Left colon (tissue), 2 donors: ENCODE results near the gene FMN2. TPM values are rescaled to one million over a fixed set of nuclear protein-coding genes. Genes with fewer than 3 reads are reported as not detected.

Experiments
- ATAC-seq: fragments of 200-7000 bp; cut with Tn5 transposase; one replicate; pipeline ENCODE4 v1.9.1; 2020; ENCODE audit warnings: mild to moderate bottlenecking, moderate library complexity
- DNase-seq, 2 donors: peaks; one replicate each; pipeline ENCODE4 v3.0.0-alpha.2; 2020
- intact Hi-C, 2 donors: fragments of 100-400 bp; cut with DNase I in 1 of 2; cut with micrococcal nuclease in 1 of 2; formaldehyde crosslinking; loops; one replicate each; pipeline versions ENCODE4 v1.11.2 to v1.14.0; 2022; cut with DNase I, micrococcal nuclease
- total RNA-seq, 2 donors: library from RNA; stranded (reverse); fragmentation: NEBNext Ultra II Directional; extraction: Animal tissue kit (Norgen Biotek cat#: 25700); gene quantifications; one replicate each; pipeline ENCODE4 v1.2.1, GENCODE V29; 2021
- donor health status: DM: no; HTN: no; CAD: no.
- donor health status: DM: yes; HTN: yes; CAD: no.

Gene FMN2
- total RNA-seq, 2 donors from 2014 or later, result 2.6 to 3.0 TPM

- no peak for ATAC-seq
- intact Hi-C loops, result no loop called here
- no peak for DNase-seq
These were observed 2.5 kb downstream of the FMN2 start for GRCh38 chr1:240094041-240094722.

- ATAC-seq (no peak), DNase-seq (no peak)
- intact Hi-C loops, result no loop called here
These were observed 5.3 kb downstream of the FMN2 start for GRCh38 chr1:240096974-240097373.

- no peak for ATAC-seq
- no peak for DNase-seq
- intact Hi-C loops, result no loop called here
These were observed 6.9 kb downstream of the FMN2 start for GRCh38 chr1:240098534-240098933.

- DNase-seq, result no peak
- intact Hi-C loops, result no loop called here
- ATAC-seq, result no peak
These were observed 7.6 kb downstream of the FMN2 start for GRCh38 chr1:240099329-240099728.

- no peak for DNase-seq
- ATAC-seq, result no peak
- intact Hi-C loops, result no loop called here
These were observed 8.1 kb downstream of the FMN2 start for GRCh38 chr1:240099748-240100147.

GRCh38 chr1:240100371-240100934, 8.8 kb downstream of the FMN2 start:
- ATAC-seq (no peak), DNase-seq (no peak)
- intact Hi-C loops, result no loop called here

GRCh38 chr1:240101306-240101705, 9.6 kb downstream of the FMN2 start:
- ATAC-seq, result no peak
- intact Hi-C loops, result no loop called here
- DNase-seq, result no peak

GRCh38 chr1:240101737-240102136, 10.1 kb downstream of the FMN2 start:
- intact Hi-C loops, result no loop called here
- DNase-seq, result no peak
- no peak for ATAC-seq

- intact Hi-C loops, result no loop called here
- no peak for ATAC-seq
- DNase-seq, result no peak
These were observed 13.0 kb downstream of the FMN2 start for GRCh38 chr1:240104672-240105071.

- intact Hi-C loops, result no loop called here
- no peak for DNase-seq
- no peak for ATAC-seq
These were observed 15.5 kb downstream of the FMN2 start for GRCh38 chr1:240107058-240107684.

GRCh38 chr1:240109130-240109529, 17.4 kb downstream of the FMN2 start:
- intact Hi-C loops, result no loop called here

GRCh38 chr1:240109920-240110636, 18.4 kb downstream of the FMN2 start:
- DNase-seq, result no peak
- ATAC-seq, result peak; percentile 57
- intact Hi-C loops, result no loop called here

More at GRCh38 chr1:240109130-240109529, 17.4 kb downstream of the FMN2 start:
- no peak for DNase-seq
- ATAC-seq, result no peak

GRCh38 chr1:240111558-240111957, 19.9 kb downstream of the FMN2 start:
- DNase-seq (peak; percentile 67 to 73), ATAC-seq (peak; percentile 62)
- intact Hi-C loops, result no loop called here

GRCh38 chr1:240114222-240114621, 22.5 kb downstream of the FMN2 start:
- intact Hi-C loops, result no loop called here
- ATAC-seq (no peak), DNase-seq (no peak)

GRCh38 chr1:240115831-240116230, 24.1 kb downstream of the FMN2 start:
- DNase-seq (no peak), ATAC-seq (no peak)
- intact Hi-C loops, result no loop called here

- DNase-seq, result no peak
- intact Hi-C loops, result no loop called here
- no peak for ATAC-seq
These were observed 25.4 kb downstream of the FMN2 start for GRCh38 chr1:240116831-240117769.

- ATAC-seq (peak; percentile 24), DNase-seq (no peak)
- intact Hi-C loops, result no loop called here
These were observed 26.2 kb downstream of the FMN2 start for GRCh38 chr1:240117930-240118329.

GRCh38 chr1:240122639-240123613, 31.2 kb downstream of the FMN2 start:
- intact Hi-C loops, result no loop called here
- ATAC-seq (peak; percentile 98), DNase-seq (peak; percentile 47 to 65)
